UCSD-AML1 (cell line): ENCODE results near the gene RAB3A.

Source experiments
- DNase-seq: peaks from one replicate; lab custom pipeline; 2025; ENCODE audit not compliant: unreplicated experiment; lab: John Stamatoyannopoulos, UW

RAB3A gene, protein sequence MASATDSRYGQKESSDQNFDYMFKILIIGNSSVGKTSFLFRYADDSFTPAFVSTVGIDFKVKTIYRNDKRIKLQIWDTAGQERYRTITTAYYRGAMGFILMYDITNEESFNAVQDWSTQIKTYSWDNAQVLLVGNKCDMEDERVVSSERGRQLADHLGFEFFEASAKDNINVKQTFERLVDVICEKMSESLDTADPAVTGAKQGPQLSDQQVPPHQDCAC

DNA sequence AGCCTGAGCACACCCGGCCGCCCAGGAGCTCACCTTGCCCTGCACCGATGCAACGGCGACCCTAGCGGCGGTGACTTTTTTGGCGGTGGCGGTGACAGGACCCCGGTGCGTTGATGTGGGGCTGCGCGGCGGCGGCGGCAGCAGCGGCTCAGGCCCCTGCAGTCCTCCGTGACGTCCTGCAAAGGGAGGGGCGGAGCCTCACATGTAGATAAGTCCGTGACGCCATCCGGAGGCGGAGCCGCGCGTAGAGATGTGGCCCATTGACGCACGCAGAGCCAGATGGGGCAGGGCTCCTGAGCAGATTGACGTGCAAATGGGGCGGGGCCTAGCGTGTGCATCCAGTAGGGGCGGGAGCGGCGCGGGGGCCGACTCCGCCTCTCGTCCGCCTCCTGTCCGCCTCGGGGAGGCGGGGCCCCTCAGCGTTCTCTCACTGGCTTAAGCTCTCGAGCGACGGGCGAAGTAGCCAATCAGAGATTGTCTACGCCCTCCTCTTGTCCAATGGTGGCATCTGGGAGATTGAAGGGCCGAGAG lies at the start of gene RAB3A:
Gene RAB3A, minus strand, starts transcription at position 180 of the 531 bp plus-strand sequence. CDS start 1,302 bp downstream, outside the sequence.
- peak; percentile 100 for DNase-seq

DNA sequence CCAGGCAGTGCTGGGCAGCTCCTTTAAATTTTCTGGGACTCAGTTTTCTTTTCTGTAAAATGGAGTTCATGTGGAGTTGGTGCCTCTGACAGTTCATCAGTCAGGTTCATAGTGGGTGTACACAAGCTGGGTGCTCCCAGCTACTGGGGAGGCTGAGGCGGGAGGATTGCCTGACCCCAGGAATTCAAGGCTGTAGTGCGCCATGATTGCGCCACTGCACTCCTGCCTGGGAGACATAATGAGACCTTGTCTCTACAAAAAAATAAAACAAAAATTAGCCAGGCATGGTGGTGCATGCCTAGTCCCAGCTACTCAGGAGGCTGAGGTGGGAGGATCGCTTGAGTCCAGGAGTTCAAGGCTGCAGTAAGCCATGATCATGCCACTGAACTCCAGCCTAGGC lies 49.3 kb upstream of the RAB3A start:
- no peak for DNase-seq

DNA sequence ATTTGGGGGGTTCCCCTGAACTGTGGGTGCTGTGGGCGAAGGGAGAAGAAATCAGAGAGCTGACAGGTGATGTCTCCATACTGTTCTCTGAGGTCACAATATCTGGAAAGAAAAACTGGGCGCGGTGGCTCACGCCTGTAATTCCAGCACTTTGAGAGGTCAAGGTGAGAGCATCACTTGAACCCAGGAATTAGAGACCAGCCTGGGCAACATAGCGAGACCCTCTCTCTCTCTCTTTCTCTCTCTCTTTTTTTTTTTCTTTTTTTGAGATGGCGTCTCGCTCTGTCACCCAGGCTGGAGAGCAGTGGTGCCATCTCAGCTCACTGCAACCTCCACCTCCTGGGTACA lies 48.5 kb upstream of the RAB3A start:
- no peak for DNase-seq

DNA sequence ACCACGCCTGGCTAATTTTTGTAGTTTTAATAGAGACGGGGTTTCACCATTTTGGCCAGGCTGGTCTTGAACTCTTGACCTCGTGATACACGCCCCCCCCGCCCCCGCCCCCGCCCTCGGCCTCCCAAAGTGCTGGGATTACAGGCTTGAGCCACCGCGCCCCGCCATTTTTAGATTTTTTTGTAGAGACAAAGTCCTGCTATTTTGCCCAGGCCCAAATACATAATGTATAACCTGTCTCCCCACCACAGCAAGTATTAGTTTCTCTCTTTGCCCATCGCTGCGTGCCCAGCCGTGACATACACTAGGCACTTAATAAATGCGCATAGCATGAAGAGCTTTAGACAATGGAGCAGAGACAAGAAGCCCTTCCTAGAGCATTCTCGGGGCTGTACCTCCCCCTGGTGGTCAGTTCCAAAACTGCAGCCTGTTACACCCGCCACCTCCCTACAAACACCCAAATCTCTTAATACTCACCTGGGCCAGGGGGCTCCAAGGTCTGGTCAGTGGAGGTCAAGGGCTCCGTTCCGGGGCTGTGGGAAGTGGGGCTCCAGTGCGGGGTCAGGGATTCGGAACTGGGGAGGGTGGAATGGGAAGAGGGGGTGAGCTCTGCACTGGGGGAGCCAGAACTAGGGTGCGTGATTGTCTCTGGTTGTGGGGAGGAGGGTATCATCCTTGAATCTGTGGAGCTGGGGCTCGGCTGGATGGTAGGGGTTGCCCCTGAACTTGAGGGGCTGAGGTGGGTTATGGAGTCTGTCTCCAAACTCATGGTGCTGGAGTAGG lies 47.9 kb upstream of the RAB3A start:
- DNase-seq: peak; percentile 73

DNA sequence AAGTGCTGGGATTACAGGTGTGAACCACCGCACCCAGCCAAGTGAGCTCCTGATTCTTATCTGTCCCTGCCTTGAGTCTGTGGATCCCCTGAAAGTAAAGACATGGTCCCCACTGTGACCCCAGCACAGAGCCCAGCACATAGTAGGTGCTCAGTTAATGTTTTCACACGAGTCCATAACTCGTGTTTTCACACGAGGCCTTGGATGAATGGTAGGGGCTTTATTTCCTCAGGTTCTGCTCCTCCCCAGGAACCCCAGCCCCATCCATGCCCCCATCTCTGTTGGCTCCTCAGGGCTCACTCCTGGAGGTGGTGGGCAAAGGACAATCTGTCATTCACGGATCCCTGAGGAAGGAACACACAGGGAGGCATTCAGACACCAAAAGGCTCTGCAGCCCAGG lies 46.0 kb upstream of the RAB3A start:
- DNase-seq: no peak

DNA sequence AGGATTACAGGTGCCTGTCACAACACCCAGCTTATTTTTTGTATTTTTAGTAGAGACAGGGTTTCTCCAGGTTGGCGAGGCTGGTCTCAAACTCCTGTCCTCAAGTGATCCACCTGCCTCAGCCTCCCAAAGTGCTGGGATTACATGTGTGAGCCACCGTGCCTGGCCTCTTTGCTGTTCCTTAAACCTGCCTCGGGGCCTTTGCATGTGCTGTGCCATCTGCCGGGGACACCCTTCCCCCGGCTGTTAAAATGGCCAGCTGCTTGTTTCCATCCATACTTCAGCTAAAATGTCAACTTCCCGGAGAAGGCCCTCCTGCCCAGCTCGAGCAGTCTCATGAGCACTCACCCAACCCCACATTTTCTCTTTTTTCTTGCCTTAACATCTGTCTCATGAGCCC lies 41.5 kb upstream of the RAB3A start:
- DNase-seq: no peak

DNA sequence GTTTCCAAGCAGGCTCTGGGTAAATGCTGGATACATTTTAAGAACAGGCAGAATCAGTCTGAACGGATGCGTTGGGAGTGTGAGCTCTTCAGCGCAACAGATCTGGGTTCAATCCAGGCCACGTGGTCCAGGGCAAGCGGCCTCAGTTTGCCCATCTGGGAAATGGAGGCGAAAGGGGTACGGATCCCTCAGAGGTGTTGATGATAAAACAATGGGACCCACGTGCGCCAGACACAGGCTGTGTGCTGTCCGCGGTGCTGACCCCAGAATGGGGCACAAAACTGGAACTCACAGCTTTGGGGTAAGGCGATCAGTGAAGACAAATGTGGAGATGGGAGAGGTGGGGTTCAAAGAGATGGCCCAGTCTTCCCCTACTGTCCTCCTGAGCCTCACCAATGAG lies 35.5 kb upstream of the RAB3A start:
- peak; percentile 17 for DNase-seq

DNA sequence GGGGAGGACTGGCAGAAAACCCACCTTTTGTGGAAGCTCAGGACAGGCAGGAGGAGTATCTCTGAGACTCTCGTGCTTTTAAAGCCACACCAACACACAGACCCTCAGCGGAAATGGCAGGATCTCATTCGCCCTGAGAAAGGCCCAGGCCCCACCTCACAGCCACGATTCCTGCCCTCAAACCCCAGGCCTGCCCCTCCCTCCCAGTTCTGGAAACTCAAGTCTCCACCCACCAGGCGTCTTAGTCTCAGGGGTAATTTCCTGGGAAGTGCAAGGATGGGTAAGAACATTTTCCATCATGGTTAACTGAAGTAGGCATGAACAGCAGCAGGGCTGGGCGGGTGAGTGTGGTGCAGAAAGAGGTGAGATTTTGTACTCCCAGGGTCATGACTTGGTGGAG lies 30.4 kb upstream of the RAB3A start:
- DNase-seq: no peak

DNA sequence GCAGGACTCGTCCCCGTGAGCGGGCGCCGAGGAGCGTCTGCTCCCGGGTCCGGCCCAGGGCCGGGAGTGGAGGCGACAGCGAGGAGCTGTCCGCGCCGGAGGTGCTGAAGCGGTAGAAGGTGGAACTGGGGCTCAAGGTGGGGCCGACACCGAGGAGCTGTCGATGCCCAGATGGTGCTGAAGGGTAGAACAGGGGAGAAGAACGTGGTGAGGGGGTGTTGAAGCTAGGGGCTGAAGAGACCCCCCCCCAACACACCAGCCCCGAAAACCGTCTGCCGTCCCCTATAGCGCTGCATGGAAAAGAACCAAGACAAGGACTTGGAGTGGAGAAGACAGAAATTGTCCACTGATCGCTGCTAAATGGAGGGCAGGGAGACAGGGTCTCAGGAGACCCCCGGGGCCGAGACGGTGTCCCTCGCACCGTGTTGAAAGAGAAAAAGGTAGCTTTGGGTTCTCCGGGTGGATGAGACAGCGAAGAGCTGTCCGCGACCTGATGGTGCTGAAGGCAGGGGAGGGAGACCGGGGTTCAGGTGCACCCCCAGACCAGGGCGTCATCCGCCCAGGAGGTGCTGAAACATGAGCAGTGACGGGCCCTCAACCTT lies 29.5 kb upstream of the RAB3A start:
- peak; percentile 55 for DNase-seq

DNA sequence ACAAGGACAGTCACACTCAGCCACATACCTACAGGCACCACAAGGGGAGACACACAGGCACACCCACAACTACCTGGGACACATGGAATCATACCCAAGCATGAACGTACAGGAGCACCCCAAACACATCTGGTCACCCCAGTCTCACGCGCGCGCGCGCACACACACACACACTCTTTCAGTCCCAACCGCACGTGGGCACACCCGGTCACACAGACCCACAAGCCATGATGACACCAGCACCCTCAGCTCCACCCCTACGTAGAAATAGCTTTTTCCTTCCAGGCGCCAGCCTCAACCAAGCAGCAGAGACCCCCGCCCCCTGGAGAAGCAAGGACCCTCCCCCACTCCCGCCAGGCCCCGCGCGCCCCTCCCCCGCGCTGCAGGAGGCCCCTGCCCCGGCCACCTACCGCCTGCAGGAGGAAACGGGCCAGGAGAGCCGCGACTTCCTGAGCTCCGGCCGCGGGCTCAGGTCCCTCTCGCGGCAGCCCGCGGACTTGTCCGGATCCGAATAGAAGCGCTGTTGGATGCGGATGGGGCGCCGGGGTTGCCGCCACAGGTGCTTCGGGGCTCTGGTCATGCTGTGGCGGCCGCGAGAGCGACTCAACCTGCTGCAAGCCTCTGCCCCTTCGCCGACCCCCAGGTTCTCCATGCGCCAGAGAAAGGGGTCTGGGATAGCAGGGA lies 28.8 kb upstream of the RAB3A start:
- DNase-seq: no peak

DNA sequence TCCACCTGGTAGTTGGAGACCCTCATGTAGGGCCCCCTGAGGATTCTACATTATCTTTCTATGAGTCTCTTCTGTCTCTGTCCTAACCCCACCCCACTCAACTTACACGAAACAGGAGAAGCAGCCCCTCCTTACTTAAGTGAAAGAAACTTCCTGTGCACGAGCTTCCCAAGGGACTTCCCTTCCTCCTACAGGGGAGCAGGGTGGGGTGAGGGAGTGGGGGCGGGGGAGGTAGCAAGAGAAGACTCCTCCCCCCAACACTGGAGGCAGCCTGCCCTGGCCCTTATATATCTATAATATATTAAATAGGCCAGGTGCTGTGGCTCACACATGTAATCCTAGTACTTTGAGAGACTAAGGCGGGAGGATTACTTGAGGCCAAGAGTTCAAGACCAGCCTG lies 27.9 kb upstream of the RAB3A start:
- no peak for DNase-seq

DNA sequence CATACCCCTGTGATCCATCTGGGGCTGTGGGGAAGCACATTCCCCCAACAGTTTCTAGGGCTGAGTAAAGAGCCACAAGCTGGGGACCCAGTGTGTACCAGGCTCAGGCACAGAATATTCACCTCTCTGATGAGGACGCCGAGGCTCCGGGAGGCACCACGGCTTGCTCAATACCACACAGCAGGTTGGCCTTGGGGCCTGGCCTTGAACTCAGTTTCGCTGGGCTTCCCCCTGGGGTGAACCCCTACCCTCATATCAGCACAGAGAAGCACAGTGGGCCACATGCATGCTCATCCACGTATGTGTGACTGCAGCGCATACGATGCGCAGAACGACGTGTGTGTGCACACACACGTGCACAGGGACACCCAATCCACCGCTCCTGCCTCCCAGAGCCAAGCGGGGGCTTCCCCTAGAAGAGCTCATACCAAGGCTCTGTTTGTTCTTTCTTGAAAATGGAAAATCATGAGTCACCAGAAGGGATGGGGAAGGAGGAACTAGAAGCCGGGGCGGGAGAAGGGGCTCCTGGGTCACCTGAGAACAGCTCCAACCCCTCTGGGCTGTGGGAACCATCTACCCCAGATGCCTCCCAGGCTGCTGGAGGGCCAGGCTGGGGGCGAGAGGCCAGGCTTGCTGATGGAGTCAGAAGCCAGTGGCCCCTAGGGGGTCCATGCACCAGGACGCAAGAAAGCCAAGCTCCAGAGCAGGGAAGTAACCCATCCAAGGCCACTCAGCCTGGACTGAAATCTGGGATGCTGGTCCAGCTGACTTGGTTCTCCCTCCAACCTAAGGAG lies 27.3 kb upstream of the RAB3A start:
- DNase-seq: peak; percentile 38

DNA sequence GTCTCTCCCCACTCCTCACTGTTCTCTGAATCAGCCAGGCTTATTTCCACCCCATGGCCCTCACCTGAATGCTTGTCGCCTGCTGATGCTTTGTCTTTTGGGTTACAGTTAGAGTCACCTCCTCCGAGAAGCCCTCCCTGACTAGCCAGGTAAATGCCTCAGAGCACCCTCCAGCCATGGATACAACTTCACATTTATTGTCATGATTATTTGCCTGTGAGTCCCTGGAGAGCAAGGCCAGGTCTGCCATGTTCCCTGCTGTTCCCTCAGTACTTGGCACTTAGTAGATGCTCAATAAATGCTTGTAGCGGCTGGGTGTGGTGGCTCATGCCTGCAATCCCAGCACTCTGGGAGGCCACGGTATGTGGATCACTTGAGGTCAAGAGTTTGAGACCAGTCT lies 26.1 kb upstream of the RAB3A start:
- DNase-seq: no peak

DNA sequence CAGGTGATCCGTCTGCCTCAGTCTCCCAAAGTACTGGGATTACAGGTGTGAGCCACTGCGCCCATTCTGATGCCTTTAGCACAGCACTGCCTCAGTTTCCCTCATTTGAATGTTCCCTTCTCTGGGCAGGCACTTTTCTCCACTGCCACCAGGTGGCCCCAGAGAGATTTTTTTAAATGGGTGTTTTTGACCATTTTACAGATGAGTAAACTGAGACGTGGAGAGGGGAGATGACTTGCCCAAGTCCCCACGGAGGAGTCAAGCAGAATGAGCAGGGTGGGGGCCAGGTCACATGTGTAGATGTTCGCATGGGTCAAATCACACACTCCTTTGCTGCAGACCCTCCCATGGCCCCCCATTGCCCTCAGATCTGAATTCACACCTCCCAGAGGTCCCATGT lies 25.6 kb upstream of the RAB3A start:
- DNase-seq: no peak

DNA sequence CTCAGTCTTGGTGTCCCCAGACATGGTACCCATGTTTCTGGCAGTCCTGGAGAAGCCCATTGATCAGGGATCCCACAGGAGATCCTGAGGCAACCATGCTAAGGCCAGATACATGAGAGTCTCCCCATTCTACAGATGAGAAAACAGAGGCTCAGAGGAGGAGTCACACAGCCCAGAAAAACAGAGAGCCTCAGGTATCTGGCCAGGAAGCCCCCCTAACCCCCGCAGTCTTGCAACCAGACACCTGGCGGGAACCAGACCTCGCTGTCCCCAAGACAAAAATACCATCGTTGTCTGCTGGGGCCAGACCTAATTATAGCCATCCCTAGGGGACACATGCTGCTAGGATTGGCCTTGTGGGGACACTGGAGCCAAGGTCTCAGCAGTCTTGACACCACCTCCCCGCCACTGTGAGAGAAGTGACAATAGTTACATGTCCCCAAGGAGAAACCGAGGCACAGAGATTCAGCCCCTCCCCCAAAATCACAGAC lies 24.0 kb upstream of the RAB3A start:
- DNase-seq: no peak

DNA sequence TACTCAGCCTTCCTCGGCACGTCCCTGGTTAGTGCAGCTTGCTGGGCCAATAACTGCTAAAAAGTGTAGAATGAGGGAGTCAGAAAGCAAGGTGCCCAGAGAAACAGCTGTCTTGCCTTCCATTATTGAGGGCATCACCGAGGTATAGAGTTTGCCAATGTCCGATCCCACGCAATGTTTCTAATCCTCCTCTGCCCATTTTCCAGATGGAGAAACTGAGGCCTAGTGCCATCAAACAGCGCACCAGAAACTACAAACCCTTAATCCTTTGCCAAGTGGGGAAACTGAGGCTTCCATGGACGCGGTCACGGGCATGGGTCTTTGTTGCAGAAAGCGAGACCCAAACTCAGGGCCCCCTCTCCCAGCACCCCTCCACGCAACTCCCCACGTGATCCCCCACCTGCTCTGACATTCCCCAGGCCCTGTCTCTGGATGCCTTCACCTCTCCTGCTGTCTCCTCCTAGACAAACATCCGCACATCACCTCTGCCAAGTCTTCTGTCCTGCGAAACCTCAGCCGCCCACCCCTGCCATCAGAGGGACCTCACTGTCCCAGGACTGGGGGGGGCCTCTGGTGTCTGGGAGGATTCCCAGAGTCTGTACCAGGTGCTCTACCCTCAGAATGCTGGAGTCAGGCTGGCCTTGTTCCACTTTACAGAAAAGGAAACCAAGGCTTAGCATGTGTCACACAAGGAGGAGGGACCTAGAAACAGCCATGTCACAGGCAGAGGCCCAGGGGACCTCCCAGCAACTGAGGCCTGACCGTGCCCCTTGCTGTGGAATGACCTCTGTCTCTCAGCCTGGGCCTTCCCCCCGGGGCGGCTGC lies 23.3 kb upstream of the RAB3A start:
- DNase-seq: no peak

DNA sequence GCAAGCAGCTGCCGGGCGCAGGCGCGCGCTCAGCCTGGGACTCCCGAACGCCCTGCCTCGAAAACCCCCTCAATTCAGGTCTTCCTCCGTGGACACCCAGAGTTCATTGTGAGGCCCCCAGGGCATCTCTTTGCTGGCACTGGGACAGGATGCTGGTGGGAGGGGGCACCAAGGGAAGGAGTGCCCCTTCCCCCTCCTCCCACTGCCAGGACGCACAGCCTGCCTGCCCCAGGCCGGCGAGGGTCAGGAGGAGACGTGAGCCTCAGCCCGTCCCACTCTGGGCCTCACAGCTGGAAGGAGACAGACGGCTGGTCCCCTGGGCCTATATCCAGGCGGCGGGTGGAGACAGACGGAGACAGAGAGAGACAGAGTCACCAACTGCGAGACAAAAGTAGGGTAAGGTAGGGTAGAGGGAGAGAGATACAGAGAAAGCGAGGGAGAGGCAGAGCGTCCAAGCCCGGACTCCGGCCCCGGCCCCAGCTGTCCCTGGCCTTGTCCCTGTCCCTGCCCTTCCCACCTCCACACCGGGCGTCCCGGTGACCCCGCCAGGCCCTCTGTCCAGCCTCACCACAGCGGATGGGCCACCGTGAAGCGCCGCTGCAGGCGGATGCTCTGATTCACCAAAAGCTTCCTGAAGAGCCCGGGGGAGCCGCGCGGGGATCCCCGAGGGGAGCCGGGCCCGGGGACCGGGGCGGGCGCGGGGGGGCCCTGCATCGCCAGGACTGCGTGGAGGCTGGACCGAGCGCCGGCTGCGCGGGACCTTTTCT lies 22.0 kb upstream of the RAB3A start, which contains the start of gene PDE4C:
Gene PDE4C, minus strand, starts transcription at position 737 of the 767 bp plus-strand sequence. Its CDS starts 23 bp downstream, at position 714.
- no peak for DNase-seq

DNA sequence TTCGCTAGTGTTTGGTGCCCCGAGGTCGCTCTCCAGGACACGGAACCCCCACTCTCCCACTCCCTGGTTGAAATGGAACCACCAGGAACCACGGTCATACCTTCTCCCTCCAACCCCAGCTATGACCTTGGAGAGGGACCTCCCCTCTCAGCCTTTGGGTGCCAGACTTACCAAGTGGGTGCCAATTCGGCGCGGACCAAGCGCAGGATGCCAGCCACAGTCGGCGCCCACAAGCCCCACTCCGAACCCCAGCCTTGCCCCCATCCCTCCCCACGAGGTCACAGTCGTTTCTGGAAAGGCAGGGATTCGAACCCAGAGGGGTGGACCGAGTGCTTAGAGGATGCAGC lies 21.5 kb upstream of the RAB3A start:
- no peak for DNase-seq
